Fibroblast of villous mesenchyme (primary cell): Measurements from ENCODE around the gene ARHGEF37. TPM values are rescaled to one million over a fixed set of nuclear protein-coding genes. Genes with fewer than 3 reads are reported as not detected.

Source experiments
- DNase-seq: peaks from one replicate; pipeline ENCODE4 v3.0.0-alpha.2; 2010; ENCODE audit warnings: low read depth
- H3K4me3 ChIP-seq: 2 replicates; pipeline ENCODE4 v1.5.1; 2011; ENCODE audit warnings: low read depth, mild to moderate bottlenecking, low read length
- total RNA-seq: library from RNA; depleted of rRNA; stranded (reverse); fragments of >200 nt; gene quantifications from 2 replicates; pipeline ENCODE4 v1.2.3, GENCODE V29; 2012
- TF ChIP-seq, protein P1 (sequence below): IDR thresholded peaks from 2 replicates; pipeline ENCODE4 v1.5.1; 2012; ENCODE audit warnings: low read depth, mild to moderate bottlenecking, low read length; ENCODE audit not compliant: insufficient read depth

ARHGEF37 gene
- total RNA-seq, 1 donor = 0.43 TPM

DNA sequence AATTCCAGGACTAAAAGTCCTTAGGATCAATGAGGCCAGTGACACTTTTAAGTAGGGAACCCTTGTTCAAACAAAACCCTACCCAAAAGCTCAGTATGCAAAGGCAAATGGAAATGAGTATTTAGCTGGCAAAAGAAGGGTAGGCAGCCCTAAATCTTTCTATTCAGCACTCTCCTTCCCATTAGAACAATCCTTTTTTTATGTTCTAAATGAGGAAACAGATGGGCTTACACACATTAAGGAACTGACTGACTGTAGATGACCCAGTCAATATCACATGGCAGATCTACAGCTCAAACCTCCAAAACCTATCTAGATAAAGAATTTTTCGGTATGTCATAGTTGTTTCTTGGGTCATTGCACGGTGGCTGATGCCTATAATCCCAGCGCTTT, 37.3 kb upstream of the ARHGEF37 start:
- TF ChIP-seq, protein P1, sequence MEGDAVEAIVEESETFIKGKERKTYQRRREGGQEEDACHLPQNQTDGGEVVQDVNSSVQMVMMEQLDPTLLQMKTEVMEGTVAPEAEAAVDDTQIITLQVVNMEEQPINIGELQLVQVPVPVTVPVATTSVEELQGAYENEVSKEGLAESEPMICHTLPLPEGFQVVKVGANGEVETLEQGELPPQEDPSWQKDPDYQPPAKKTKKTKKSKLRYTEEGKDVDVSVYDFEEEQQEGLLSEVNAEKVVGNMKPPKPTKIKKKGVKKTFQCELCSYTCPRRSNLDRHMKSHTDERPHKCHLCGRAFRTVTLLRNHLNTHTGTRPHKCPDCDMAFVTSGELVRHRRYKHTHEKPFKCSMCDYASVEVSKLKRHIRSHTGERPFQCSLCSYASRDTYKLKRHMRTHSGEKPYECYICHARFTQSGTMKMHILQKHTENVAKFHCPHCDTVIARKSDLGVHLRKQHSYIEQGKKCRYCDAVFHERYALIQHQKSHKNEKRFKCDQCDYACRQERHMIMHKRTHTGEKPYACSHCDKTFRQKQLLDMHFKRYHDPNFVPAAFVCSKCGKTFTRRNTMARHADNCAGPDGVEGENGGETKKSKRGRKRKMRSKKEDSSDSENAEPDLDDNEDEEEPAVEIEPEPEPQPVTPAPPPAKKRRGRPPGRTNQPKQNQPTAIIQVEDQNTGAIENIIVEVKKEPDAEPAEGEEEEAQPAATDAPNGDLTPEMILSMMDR = no peak
- no peak for DNase-seq
- H3K4me3 ChIP-seq = no peak overlapping the region

DNA sequence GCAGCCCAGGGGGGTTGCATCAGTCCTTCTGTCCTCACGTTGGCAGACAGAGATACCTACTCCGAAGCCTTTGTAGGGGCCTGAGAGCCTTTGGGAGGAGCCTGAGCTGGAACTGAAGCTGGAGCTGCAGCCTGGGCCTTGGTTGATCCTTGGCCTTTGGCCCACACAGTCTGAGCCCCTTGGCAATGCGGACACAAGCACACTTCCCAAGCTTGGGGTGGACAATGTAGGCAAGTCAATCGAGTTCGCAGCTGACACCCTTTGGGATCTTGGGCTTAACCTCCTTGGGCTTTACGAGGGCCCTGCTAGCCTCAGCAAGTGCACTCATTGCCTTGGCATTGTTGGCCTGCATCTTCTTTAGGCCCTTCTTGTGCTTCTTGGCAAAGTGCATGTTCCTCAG, 36.0 kb upstream of the ARHGEF37 start:
- DNase-seq = no peak
- no peak overlapping the region for H3K4me3 ChIP-seq
- TF ChIP-seq, protein P1 = no peak

DNA sequence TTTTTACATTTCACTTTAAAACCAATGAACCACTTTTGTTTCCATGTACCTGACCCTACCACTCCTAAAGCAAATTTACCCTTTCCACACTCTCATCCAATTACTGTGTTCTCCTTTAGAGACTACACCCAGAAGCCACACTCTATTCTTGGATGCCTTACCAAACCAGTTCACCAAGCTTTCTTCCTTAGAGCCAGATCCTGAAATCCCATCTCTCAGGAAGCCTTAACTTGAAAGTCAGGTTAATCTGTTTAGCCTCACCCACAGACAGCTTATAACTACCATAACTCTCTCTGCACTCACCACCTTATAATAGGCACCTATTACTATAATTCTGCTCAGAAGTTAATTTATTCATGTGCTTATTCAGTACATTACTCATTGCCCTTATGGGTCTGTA, 34.3 kb upstream of the ARHGEF37 start:
- TF ChIP-seq, protein P1 = no peak
- peak overlapping the region; percentile 31 for H3K4me3 ChIP-seq
- no peak for DNase-seq

DNA sequence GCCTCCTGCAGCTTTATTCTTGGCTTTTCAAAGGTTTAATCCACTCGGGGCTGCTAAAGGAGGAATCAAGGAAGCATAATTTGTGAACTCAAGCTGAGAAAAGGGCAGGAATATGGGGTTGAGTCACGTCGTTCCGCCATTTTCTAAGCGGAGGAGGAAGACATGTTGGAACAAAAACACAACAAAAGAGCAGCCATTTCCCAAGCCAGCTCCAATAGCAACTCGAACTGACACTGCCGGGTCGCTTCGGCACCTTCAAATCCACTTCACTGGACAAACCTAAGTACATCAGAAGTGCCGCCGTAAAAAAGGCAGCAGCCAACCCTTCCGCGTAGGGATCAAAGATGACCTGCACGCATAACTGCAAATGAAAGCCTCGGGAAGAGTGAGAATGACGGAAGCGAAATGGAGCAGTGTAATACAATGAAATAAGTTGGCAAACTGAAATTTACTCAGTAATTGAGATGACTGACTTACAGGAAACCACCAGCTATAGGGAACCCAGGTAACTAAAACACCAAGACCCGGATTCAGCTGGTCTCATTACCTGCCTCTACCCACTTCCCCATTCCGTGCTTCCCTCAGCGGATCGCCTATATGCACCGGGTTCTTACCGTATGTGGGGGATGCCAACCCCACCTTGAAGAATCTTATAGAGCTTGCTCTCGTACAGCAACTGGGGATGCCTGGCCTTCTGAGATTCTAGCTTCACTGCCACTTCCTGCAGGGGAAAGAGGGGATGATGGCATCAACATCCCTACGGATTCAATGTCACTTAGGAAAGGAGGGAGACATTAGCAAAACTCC, 31.6 kb upstream of the ARHGEF37 start:
- TF ChIP-seq, protein P1 = no peak
- DNase-seq = peak; percentile 58
- peak overlapping the region; percentile 100 for H3K4me3 ChIP-seq

DNA sequence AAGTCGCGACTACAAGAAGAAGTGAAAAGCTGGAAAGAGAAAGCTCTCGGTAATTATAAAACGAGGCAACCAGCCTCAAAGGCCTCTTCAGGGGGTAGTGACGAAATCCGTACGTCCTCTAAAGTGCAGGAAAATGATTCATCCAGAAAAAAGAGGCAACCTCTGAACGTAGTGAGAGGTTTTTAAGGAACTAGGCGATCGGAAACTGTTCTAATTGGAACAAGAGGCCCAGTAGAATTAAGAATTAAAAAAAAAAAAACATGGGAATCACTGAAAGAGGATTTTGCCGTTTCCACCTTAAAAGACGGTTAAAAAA, 31.1 kb upstream of the ARHGEF37 start:
- H3K4me3 ChIP-seq = peak overlapping the region; percentile 100
- DNase-seq = peak; percentile 73
- TF ChIP-seq, protein P1 = no peak

DNA sequence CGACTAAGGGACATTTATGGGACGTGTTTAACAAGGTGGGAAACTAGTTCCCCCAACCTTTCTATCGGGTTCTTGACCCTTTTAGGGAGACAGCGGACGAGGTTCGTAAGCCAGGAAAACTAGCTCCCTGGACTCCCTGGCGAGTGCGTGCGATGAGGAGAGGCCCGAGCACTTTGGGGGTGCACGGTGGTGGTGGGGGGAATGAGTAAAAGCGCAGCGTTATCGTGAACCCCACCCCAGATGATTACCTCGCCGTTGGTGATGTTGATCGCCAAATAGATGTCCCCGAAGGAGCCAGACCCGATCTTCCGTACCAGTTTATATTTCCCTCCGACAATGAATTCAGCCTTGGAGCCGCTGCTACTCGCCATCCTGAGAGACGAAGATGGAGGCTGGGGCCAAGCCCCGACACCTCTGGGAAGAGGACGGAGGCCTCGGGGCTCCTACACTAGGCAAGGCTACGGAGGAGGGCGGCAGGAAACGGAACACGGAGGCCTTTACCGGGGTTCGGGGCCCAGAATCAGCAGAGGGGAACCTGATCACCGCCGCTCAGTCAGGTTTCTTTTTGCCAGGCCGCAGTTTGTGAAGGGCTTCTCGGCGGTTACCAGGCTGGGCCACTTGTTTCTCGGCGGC, 30.6 kb upstream of the ARHGEF37 start:
- TF ChIP-seq, protein P1 = no peak
- peak; percentile 22 for DNase-seq
- H3K4me3 ChIP-seq = peak overlapping the region; percentile 100
